ENCODE measurements around the gene CPLX4.
"Not testable (repeated sequence)": the region's sequence is repeated elsewhere in the genome, so short reads cannot be mapped to it uniquely, and the experiment has no call there.

CPLX4 gene

DNA sequence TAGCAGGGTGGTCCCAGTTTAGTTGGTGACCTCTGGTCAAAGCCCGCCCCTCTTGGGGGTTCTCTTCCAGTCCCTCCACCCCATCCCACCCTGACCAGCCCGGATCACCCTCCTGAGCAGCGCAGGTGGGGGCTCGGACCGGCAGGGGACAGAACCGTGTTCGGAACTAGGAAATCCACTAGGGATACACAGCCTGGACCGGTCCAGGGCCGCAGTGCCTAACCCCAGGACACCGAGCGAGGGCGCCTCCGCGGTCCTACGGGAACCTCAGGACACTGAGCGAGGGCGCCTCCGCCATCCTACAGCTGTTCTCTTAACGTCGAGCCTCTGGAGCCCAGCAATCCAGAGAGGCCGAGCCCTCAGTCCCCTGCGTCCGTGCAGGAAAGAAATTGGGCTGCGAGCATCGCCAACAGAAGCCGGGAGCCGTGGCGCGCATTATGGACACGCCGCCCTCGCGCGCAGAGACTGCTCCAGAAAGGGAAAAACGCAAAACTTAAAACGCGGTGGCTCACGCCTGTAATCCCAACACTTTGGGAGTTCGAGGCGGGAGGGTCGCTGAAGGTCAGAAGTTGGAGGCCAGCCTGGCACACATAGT is 53.7 kb downstream of the CPLX4 start:
- Histone ChIP-seq H3K4me3 (peak overlapping the region; percentile 37), H3K4me1 (no peaks in the 10 kb centered on the region), H3K27me3 (ENCODE audit: low read depth) (peaks cover 57% of the 10 kb centered on the region), H3K36me3 (replicated peaks) (no peaks in the 10 kb centered on the region), H3K9me3 (no peaks in the 10 kb centered on the region; the same call in 1 of the 2 replicates)
- in situ Hi-C loops (cut with MboI; ENCODE audit: low sequenced_read_pairs), result no loop called here
- DNase-seq (ENCODE audit: low spot score in 2 of 2), result no peak

DNA sequence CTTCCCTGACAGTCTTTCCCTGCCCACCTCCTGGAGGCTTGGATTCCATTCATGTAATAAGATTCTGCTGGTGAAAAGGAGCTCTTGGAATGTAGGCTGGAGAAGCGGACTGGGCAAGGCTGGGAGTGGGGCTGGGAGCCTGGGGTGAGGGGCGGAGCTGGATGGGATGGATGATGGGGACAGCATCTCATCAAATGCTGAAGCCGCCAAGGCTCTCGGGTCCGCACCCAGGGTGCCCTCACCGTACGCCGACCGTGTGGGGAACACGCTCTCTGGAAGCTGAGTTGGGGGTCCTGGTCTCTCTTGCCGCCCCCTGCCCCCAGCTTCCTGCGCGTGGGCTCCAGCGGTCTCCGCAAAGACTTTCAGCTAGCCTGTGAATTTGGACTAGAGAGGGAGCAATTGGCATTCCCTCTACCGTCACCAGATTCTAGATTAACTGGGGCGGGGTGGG is 54.3 kb downstream of the CPLX4 start:
- in situ Hi-C loops (cut with MboI; ENCODE audit: low sequenced_read_pairs), result no loop called here
- Histone ChIP-seq H3K4me1 (no peaks in the 10 kb centered on the region), H3K9me3 (no peaks in the 10 kb centered on the region; the same call in 1 of the 2 replicates), H3K27me3 (ENCODE audit: low read depth) (peaks cover 58% of the 10 kb centered on the region), H3K4me3 (no peak overlapping the region), H3K36me3 (replicated peaks) (no peaks in the 10 kb centered on the region)
- no peak for DNase-seq (ENCODE audit: low spot score in 2 of 2)

DNA sequence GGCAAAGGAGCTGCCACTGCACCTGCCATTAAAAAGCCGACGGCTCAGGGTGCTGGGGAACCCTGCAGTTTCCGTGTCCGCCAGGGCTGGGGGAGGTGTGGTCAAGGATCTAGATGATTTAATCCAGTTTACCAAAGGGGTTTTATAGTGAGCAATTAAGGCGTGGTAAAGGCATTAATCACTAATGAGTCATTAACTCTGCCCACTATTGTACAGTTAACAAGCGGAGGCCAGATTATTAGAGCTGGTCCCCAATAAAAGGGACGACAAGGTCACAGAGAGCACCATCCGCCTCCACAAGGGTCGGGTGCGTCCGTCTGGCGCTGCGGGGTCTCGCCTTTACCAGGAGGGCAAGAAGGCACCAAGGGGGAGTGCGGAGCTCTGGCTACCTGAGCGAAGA is 54.8 kb downstream of the CPLX4 start:
- Histone ChIP-seq H3K9me3 (no peaks in the 10 kb centered on the region; the same call in 1 of the 2 replicates), H3K36me3 (replicated peaks) (no peaks in the 10 kb centered on the region), H3K4me3 (no peak overlapping the region), H3K4me1 (no peaks in the 10 kb centered on the region), H3K27me3 (ENCODE audit: low read depth) (peaks cover 58% of the 10 kb centered on the region)
- DNase-seq (ENCODE audit: low spot score in 2 of 2), result no peak
- in situ Hi-C loops (cut with MboI; ENCODE audit: low sequenced_read_pairs), result no loop called here

DNA sequence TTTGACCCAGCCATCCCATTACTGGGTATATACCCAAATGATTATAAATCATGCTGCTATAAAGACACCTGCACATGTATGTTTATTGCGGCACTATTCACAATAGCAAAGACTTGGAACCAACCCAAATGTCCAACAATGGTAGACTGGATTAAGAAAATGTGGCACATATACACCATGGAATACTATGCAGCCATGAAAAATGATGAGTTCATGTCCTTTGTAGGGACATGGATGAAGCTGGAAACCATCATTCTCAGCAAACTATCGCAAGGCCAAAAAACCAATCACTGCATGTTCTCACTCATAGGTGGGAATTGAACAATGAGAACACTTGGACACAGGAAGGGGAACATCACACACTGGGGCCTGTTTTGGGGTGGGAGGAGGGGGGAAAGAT is 56.2 kb downstream of the CPLX4 start:
- H3K4me3 ChIP-seq; H3K36me3 ChIP-seq (replicated peaks); H3K9me3 ChIP-seq; in situ Hi-C loops (cut with MboI; ENCODE audit: low sequenced_read_pairs); DNase-seq (ENCODE audit: low spot score in 2 of 2); H3K4me1 ChIP-seq: not testable (repeated sequence)
- peaks cover 50% of the 10 kb centered on the region for H3K27me3 ChIP-seq (ENCODE audit: low read depth)

DNA sequence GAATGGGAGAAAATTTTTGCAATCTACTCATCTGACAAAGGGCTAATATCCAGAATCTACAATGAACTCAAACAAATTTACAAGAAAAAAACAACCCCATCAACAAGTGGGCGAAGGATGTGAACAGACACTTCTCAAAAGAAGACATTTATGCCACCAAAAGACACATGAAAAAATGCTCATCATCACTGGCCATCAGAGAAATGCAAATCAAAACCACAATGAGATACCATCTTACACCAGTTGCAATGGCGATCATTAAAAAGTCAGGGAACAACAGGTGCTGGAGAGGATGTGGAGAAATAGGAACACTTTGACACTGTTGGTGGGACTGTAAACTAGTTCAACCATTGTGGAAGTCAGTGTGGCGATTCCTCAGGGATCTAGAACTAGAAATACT is 56.6 kb downstream of the CPLX4 start:
- in situ Hi-C loops (cut with MboI; ENCODE audit: low sequenced_read_pairs), result not testable (repeated sequence)

DNA sequence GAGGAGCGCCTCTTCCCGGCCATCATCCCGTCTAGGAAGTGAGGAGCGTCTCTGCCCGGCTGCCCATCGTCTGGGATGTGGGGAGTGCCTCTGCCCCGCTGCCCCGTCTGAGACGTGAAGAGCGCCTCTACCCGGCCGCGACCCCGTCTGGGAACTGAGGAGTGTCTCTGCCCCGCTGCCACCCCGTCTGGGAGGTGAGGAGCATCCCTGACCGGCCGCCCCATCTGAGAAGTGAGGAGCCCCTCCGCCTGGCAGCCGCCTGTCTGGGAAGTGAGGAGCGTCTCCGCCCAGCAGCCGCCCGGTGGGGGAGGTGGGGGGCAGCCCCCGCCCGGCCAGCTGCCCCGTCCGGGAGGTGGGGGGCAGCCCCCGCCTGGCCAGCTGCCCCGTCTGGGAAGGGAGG is 63.0 kb downstream of the CPLX4 start:
- H3K36me3 ChIP-seq (replicated peaks); DNase-seq (ENCODE audit: low spot score in 2 of 2); H3K9me3 ChIP-seq; in situ Hi-C loops (cut with MboI; ENCODE audit: low sequenced_read_pairs); H3K27me3 ChIP-seq (ENCODE audit: low read depth); H3K4me1 ChIP-seq; H3K4me3 ChIP-seq: not testable (repeated sequence)

More for the DNA sequence above, 56.6 kb downstream of the CPLX4 start:
- peaks cover 46% of the 10 kb centered on the region for H3K27me3 ChIP-seq (ENCODE audit: low read depth)
- H3K9me3 ChIP-seq; DNase-seq (ENCODE audit: low spot score in 2 of 2); H3K4me3 ChIP-seq; H3K36me3 ChIP-seq (replicated peaks); H3K4me1 ChIP-seq: not testable (repeated sequence)

DNA sequence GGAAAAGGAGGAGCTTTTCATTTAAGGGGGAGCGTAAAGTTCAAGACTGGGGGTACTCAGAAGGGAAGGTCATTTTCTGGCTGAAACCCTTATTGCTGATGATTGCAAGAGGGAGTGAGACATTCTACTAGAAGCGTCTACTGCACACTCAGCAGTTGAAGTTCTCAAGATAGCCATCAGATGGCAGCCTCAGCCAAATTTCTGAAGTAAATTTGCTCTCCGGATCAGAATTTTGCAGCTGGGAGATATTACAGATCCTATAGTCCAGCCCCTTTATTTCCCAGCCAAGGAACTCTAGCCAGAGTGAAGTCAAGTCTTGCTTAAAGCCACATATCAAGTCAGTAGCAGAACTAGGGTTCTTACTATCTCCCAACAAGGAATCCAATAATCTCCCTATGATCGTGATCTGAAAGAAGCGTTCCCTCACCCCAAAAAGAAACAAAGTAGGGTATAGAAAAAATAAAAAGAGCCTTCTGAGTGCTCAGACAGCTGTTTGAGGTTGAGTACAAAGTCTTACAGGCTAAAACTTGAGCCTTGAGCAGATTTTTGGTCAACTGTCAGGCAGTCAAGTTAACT is 69.2 kb downstream of the CPLX4 start:
- in situ Hi-C loops (cut with MboI; ENCODE audit: low sequenced_read_pairs), result no loop called here
- Histone ChIP-seq H3K9me3 (no peaks in the 10 kb centered on the region), H3K4me3 (no peak overlapping the region), H3K36me3 (replicated peaks) (no peaks in the 10 kb centered on the region), H3K27me3 (ENCODE audit: low read depth) (peaks cover 25% of the 10 kb centered on the region), H3K4me1 (peaks cover 3% of the 10 kb centered on the region; the same call in 1 of the 2 replicates)
- peak; percentile 49 to 70 for DNase-seq (ENCODE audit: low spot score in 2 of 2)

DNA sequence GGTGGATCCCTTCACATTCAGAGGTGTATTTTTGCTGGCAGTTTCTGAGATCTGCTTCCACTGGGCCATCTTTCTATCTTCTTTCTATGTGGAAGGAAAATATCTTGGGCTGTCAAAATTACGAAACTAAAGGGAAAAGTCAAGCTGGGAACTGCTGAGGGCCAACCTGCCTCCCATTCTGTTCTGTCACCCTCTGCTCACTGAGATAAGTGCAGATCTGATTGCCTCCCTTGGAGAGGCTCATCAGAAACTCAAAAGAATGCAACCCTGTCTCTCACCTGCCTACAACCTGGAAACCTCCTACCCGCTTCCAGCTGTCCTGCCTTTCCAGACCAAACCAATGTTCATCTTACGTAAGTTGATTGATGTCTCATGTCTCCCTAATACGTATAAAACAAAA is 71.7 kb downstream of the CPLX4 start:
- in situ Hi-C loops (cut with MboI; ENCODE audit: low sequenced_read_pairs), result no loop called here

More for the DNA sequence above, 71.7 kb downstream of the CPLX4 start:
- Histone ChIP-seq H3K4me3 (no peak overlapping the region), H3K27me3 (ENCODE audit: low read depth) (peaks cover 32% of the 10 kb centered on the region), H3K4me1 (no peaks in the 10 kb centered on the region; the same call in 1 of the 2 replicates), H3K9me3 (no peaks in the 10 kb centered on the region), H3K36me3 (replicated peaks) (no peaks in the 10 kb centered on the region)
- no peak for DNase-seq (ENCODE audit: low spot score in 2 of 2)

All from HAP-1 (cell line).